GM21390 (cell line): ENCODE data around the gene AGO3.
"Not testable (repeated sequence)": the region's sequence is repeated elsewhere in the genome, so short reads cannot be mapped to it uniquely, and the experiment has no call there.

ENCODE experiments used
- ATAC-seq: cut with Tn5 transposase; IDR thresholded peaks from one replicate; pipeline ENCODE4 v1.9.1; 2021; ENCODE audit not compliant: unreplicated experiment

The AGO3 gene

GRCh38 chr1:35924838-35925237 is 6.1 kb upstream of the AGO3 start:
- ATAC-seq, result no peak

GRCh38 chr1:35925741-35926140 is 5.2 kb upstream of the AGO3 start:
- ATAC-seq, result no peak

GRCh38 chr1:35927472-35927871 is 3.4 kb upstream of the AGO3 start:
- ATAC-seq, result no peak

GRCh38 chr1:35929730-35930592 is 944 bp upstream of the AGO3 start:
- no peak for ATAC-seq

DNA sequence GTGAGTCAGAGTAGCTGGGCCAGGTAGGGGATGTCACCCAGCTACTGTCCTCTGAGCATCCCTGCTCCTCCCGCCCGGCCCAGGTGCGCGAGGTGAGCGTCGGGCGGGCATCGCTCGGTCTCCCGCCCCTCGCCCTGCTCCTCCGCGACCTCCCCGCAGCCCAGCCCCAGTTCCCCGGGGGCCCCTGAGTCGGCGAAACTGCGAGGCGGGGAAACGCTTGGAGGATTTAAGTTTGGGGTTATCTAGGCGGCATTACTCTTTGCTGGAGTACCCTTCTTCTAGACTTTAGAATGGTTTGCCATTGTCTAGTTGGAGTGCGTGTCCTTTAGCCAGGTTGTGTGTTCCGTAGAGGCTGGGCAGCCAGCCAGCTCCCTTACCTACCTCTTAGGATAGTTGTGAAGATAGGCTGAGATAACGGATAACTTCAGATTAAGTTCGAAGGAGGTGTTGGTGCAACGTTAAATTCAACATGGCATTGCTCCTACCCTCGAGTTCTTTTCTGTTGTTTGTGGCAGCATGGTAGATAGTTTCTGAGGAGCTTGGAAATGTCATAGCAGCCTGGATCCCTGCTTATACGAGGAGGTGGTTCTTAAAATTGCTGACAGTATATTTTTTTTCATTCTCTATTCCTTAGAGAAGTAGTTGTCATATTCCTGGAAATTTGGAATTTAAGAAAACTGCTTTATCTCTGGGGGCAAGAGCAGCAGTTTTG is 697 bp downstream of the AGO3 start:
- ATAC-seq, result peak; percentile 34

GRCh38 chr1:35932158-35932636 is 1.3 kb downstream of the AGO3 start:
- no peak for ATAC-seq

DNA sequence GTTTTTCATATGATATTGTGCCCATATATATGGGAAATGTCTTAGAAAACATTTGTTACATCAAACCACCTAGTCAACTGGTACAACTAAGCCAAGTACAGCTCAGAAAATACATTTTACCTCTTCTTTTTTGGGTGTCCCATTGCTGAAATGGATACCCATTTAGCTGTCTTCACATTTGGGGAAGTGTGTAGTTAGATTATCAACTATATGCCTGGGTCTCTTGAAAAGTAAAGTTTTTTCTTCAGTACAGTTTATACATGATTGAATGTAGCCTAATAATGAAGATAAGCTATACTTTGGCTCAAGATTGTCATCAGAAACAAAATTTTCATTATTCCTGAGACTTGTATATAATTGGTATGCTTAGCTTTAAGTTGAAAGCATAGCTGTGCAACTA is 2.0 kb downstream of the AGO3 start:
- ATAC-seq, result no peak

GRCh38 chr1:35935442-35936388 is 4.8 kb downstream of the AGO3 start:
- ATAC-seq, result no peak

GRCh38 chr1:35936838-35937237 is 5.9 kb downstream of the AGO3 start:
- no peak for ATAC-seq

DNA sequence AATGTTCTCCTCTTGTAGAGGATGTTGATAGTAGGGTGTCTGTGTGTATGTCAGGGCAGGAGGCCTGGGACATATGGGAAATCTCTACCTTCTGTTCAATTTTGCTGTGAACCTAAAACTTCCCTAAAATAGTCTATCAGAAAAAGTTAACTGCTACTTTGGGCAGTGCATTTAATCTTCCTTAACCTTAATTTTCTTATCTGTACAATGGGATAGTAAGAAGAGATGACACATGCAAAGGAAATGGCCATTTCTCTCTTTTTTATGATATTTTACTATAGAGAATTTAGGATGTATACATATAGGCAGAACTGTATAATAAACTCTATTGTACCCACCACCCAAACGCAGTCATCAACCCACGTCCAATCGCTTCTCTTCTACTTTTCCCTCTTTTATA is 8.6 kb downstream of the AGO3 start:
- no peak for ATAC-seq

- no peak for ATAC-seq
Measured at GRCh38 chr1:35945327-35945726, 14.4 kb downstream of the AGO3 start.

GRCh38 chr1:35947547-35947946 is 16.6 kb downstream of the AGO3 start:
- ATAC-seq, result no peak

GRCh38 chr1:35958558-35958957 is 27.7 kb downstream of the AGO3 start:
- ATAC-seq, result no peak

DNA sequence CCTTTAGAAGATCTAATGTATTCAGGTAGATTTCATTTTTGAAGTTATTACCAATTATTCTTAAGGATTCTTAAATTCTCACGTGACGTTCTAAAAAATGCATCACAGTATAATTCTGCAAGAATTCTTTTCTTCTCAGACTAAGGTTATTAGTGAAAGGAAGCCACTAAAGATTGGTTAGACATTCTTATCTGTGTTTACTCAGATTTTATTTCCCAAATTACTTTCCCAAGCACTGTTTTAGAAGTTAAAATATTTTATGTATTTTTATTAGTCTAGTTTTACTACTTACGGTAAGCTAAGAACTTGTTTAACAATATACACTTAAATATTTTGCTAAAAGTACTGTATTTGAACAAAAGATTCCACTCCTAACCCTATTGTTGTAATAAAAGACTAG is 28.4 kb downstream of the AGO3 start:
- no peak for ATAC-seq

DNA sequence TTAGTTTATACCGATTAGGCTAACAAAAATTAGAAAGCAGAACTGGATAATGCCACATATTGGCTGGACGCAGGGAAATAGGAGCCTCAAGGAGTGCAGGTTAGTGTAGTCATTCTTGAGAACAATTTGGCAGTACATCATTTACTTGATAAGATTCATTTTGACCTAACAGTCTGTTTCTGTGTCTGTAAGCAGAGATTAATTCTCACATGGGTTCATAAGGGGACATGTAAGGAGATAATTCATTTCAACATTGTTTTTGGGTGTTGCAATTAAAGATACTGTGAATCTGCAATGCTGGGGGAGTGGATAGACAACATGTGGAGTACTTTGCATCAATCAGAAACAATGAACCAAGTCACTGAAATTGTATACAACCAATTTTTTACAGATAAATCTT is 32.0 kb downstream of the AGO3 start:
- no peak for ATAC-seq

GRCh38 chr1:35964277-35964676 is 33.4 kb downstream of the AGO3 start:
- not testable (repeated sequence) for ATAC-seq

GRCh38 chr1:35968396-35968795 is 37.5 kb downstream of the AGO3 start:
- no peak for ATAC-seq

- ATAC-seq, result no peak
Measured at GRCh38 chr1:35971601-35972000, 40.7 kb downstream of the AGO3 start.

DNA sequence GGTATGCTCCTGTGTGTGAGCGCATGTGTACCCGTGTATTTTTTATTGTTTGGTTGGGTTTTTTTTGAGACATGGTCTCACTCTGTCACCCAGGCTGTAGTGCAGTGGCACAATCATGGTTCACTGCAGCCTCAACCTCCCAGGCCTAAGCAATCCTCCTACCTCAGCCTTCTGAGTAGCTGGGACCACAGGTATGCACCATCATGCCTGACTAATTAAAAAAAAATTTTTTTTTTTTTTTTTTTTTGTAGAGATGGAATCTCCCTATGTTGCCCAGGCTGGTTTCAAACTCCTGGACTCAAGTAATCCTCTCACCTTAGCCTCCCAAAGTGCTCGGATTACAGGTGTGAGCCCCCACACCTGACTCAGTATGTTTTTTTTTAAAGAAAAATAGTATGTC is 41.7 kb downstream of the AGO3 start:
- ATAC-seq, result not testable (repeated sequence)

DNA sequence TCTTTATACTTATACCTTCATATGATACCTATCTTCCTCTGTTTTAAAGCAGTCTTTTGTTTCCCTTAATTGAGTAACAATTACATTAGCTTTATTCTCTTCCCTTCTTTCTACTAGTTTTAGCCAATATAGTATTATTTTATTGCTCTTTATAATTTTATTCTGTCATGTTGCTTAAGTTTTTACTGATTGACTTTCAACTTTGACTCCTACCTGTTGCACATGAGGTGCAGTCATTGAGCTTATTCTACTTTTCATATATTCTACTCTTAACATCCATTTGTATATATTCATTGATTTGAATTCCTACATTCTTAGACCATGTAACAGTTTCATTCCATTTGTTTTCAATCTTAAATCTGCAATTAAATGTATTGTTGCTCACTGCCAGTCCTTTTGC is 49.2 kb downstream of the AGO3 start:
- ATAC-seq, result no peak

GRCh38 chr1:35988237-35988636 is 57.3 kb downstream of the AGO3 start:
- no peak for ATAC-seq
